GM21515 (cell line): ENCODE measurements around the gene TESPA1.

Experiments used
- ATAC-seq: cut with Tn5 transposase; IDR thresholded peaks from one replicate; pipeline ENCODE4 v1.9.1; 2021; ENCODE audit not compliant: unreplicated experiment

TESPA1 gene, protein sequence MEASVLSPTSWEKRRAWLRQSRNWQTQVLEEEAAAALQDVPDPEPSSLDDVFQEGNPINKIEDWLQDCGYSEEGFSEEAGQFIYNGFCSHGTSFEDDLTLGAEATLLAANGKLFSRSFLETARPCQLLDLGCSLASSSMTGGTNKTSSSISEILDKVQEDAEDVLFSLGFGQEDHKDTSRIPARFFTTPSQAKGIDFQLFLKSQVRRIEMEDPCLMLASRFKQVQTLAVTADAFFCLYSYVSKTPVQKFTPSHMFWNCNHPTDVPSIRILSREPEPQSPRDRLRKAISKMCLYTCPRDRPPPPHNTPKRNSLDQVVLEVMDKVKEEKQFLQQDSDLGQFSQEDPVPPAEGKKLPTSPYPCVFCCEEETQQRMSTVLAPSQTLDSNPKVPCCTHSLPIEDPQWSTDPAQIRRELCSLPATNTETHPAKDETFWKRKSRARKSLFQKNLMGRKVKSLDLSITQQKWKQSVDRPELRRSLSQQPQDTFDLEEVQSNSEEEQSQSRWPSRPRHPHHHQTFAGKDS

DNA sequence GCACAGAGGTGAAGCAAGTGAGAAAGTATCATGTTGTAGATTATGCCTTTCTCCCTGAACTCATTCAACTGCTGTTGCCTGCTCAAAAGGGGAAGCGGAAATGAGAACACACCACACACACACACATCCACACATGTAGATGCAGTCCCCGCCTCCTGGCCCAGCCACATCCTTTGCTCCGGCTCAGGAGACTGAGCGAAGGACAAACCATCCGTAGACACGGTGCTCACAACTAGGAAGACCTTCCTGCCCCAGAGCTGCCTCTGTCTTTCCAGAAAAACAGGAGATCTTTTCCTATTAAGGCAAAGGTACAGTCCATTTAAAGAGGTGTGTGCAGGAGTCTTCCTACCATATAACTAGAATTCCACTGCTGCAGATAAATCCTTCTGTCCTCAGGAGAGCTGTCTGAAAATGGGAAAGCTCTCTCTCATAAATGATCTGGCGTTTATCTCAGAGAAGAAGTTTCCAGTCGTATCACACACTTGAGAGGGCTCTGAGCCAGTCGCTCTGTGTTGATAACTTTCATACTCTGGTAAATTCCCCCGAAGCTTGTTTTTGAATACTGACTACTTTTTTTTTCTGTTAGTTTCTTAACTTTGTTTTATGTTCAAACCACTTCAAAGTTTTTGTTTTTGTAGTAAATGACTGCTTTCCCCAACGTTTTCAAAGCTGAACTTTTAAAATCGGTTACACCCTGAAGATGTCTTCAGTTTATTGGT lies at the start of gene TESPA1:
Gene TESPA1, minus strand, starts transcription at position 105 of the 719 bp plus-strand sequence. CDS start 10,200 bp downstream, outside the sequence.
- ATAC-seq, result peak; percentile 96

DNA sequence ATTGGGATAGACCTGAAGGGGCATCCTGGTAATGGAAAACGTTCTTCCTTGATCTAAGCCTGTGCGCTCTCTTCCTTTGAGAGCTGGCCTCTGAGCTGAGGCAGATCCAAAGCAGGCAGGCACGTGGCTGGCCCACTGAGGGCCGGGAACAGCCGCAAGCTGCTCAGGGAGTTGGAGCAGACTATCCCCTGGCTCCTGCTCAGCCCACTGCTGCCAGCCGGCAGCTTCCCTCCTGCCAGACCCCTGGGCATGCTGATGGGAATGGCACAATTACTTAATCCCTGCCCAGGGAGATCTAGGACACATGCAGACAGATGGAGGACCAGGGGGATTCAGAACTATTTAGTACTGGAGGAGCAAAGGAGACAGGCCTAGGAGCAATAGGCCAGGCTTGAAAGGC lies 49.7 kb upstream of the TESPA1 start:
- no peak for ATAC-seq

DNA sequence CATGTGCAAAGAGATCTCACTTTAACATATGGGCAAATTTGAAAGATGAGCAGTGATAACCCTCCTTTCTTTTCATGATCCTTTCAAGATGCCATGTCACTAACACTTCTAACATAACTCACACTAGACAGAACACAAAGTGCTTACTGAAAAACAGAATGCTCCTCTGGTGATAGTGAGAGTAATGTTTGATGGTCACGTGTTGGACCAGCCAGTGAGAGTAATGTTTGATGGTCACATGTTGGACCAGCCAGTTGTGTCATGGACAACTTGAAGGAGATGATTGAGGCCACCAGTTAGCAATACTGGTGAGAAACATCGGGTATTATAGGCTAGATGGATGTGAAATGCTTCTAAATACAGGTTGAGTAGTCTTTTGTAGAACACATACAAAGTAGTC lies 40.9 kb upstream of the TESPA1 start:
- ATAC-seq, result no peak

DNA sequence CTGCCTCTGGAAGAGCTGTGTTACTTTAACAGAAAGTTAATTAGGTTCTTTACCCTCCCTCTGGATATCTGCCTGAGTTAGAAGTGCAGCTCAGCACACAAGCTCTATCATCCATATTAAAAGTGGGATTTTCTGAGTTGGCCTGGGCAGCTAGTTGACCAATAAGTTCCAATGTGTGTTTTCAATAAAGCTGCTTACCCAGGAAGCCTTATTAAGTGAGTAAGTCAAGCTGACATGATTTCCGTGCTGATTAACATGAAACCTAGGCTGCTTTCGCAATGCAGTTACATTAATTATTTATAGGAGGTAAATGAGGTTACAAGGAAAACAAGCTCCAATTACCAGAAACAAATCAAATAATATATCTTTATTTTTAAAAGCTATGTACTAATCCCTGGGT lies 40.0 kb upstream of the TESPA1 start:
- no peak for ATAC-seq

DNA sequence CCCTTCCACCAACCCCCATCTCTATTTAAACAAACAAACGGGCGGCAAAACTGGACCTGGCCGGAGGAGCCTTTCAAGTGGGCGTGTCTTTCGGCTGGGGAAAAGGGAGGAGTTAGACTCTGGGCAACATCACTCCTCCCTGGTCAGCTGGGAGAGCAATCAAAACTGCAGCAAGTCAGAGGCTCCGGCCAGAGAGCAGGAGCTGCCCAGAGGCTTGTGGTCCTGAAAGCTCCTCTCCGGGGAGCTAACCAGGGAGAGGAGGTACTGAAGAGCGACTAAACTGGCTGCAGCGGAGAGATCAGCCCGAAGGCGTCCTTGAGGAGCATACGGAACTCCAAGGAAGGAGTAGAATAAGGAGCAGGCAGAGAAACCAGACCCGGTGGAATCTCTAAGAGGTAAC lies 35.2 kb upstream of the TESPA1 start, which contains the start of gene NEUROD4:
Gene NEUROD4, plus strand, starts transcription at position 191 of the 400 bp plus-strand sequence. CDS start 6,466 bp downstream, outside the sequence.
- no peak for ATAC-seq

DNA sequence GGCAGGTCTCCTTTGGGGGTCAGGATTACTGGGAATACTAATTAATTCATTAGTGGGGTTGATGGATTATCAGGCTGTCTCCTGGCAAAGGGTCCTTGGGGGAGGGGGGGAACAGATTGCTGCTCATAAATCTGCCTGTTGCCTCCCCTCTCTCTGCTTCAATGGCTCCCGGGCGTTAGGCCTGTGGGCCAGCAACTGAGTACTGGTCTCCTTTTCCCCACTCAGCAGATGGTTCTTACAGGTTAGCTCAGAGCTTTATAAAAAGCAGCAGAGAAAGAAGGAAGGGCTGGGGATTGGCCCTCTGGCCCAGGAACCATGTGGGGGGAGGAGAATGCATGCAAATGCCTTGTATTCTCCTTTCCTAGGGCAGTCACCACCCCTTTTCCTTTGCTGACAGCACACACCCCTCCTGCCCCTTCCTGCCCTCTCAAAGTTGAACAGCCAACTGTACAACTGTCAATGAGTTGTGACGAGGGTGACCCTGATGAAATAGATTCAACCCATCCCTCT lies 32.9 kb upstream of the TESPA1 start:
- ATAC-seq, result no peak

DNA sequence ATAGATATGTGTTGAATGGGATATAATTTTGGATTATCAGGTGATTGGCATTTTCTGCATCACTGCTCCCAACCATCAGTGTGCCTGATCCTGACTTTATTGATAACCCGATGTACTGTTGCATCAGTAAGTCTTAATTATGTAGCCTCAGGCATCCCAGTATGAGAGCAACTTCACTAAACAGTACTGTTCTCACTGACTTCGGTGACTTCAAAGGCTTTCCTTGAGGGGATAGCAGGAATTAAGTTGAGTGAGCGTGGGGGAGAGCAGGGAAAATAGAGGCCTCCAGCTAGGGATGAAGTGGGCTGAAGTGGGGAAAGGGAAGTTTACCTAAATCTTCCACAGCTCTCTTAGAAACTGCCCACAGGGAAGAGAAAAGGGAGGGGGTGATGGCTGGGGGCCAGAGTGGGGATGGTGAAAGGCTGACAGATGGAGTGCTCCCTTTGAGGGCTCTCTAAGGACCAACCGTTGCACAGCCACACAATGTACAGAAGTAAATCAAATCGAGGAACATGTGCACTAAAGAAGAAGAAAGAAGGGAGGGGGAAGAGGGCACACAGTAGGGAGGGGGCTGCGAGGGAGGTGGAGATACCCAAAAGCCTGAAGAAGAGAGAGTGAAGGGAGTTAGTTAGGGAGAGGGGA lies 24.5 kb upstream of the TESPA1 start:
- ATAC-seq, result no peak

DNA sequence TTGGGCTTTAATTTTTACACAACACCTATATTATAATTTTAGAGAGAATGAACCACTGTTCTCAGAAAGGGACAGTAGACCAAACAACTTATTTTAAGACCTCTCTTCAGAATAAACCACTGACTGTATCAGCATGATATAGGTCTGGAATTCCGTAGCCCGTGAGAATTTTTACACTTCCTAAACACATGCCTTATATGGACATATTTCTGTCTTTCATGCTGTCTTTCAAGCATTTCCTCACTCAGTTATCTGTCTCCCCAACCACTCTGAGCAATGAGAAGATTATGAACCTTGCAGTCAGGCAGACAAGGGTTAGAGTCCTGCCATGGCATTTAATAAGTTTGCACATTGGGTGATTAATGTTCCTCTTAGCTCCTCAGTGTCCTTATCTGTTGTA lies 17.8 kb upstream of the TESPA1 start:
- ATAC-seq, result no peak

DNA sequence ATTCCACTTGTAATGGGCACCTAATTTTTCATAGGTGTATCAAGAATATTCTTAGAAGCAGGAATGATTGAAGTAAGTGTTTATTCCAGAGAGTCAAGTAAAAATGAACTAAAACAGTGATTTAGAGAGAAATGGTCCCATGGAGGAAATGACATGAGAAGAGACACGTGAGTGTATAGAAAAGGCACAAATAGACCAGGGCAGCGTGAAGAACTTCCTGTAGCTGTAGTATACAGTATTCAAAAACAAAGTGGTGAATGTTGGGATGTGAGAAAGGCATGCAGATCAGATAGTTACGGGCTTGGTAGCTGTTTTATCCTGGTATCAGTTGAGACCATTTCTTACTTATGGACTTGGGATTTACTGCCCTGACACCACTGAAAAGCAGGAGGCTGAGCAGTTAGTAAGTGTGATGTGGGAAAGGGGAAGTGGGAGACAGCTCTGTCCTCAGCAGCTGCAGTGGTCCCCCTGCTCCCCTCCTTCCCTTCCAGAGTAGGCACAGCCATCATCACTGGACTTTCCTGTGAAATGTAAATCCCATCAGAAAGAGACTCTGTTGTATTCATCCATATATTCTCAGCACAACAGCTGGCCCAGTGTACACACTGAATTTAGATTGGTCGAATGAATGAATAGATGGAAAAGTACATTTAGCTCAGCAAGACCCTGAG lies 16.8 kb upstream of the TESPA1 start:
- no peak for ATAC-seq

DNA sequence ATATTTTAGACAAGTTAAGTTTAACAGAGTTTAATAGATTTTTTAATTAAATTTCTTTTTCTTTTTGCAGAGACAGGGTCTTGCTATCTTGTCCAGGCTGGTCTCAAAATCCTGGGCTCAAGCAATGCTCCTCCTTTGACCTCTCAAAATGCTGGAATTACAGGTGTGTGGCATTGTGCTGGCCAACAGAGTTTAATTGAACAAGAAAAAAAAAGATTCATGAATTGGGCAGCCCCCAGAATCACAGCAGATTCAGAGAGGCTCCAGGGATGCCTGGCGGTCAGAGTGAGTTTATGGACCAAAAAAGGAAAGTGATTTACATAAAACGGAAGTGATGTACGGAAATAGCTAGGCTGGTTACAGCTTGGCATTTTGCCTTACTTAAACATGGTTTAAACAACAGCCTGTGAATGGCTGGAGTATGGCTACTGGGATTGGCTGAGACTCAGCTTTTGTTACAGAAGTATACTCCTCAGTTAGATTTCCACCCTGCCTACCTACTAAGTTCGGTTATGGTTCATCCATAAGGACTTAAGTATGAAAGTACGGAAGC lies 14.5 kb upstream of the TESPA1 start:
- ATAC-seq, result no peak

DNA sequence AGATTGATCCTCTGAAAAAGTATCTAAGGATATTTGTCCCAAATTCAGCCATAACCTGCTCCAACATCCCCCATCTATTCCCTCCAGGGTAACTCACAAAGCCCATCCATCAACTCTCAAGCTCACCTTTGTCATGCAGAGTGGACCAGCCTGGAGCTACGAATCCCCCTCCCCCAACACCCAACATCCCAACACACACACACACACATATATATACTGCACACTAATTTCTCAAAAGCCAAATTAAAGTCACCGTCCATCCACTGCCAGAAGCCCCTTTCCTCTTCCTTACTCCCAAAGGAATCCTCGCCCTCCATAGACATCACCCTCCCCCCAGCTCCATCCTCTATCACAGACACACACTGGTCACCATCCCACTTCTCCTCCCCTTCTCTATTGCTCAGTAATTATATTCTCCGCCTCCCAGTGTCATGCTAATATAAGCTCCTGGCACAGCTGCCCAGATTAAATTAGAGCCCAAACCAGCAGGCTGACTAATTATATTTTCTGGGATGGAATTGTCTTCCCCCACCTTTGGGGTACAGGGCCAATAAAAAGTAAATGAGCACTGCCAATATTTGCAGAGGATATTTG lies 13.5 kb upstream of the TESPA1 start:
- ATAC-seq, result no peak

DNA sequence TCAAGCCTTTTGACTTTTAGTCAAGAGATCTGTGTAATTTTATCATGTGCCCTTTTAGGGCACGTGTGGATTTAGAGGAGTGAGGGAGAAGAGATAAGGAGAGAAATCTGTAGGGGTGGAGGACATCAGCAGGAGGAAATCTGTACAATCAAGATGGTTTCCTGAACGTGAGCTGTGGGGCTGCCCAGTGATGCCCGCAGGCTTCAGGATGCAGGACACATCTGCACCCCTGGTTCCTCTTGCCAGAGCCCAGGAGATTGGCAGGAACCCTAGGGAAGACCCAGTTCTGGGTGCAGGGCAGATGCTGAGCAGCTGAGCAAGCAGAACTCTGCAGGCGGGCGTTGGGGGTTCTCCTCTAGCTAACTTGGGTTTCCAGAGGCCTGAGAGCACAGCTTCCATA lies 11.6 kb upstream of the TESPA1 start:
- ATAC-seq, result no peak

DNA sequence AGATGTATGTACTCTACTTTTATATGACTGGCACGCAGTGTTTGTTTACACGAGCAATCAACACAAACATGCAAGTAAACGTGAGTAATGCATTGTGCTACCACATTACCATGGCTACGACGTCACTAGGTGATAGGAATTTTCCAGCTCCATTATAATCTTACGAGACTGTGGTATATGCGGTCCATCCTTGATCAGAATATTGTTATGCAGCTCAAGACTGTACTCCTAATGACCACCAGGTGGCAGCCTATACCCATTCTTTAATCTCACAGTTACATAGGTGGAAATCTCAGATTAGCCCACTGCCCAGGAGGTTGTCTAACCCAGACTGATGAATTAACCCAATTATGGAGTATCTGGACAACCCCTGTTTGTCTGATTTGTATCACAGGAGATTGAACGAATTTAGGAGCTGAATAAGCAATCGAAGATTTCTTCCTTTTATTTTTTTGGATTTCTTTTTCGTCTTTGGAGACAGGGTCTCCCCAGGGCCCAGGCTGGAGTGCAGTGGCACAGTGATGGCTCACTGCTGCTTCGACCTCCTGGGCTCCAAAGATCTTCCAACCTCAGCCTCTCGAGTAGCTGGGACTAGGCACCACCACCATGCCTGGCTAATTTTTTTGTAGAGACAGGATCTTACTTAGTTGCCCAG lies 8.7 kb upstream of the TESPA1 start:
- ATAC-seq, result peak; percentile 53

DNA sequence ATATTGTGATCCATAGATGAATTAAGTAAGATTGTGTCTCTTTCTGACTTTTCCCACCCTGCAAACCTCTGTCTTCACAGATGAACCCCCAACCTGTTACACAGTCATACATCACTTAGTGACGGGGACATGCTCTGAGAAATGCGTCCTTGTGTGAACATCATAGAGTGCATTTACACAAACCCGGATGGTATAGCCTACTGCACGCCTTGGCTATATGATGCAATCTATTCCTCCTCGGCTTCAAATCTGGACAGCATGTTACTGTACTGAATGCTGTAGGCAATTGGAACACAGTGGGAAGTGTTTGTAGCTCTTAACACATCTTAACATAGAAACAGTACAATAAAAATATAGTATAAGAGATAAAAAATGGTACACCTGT lies 7.4 kb upstream of the TESPA1 start:
- peak; percentile 36 for ATAC-seq

DNA sequence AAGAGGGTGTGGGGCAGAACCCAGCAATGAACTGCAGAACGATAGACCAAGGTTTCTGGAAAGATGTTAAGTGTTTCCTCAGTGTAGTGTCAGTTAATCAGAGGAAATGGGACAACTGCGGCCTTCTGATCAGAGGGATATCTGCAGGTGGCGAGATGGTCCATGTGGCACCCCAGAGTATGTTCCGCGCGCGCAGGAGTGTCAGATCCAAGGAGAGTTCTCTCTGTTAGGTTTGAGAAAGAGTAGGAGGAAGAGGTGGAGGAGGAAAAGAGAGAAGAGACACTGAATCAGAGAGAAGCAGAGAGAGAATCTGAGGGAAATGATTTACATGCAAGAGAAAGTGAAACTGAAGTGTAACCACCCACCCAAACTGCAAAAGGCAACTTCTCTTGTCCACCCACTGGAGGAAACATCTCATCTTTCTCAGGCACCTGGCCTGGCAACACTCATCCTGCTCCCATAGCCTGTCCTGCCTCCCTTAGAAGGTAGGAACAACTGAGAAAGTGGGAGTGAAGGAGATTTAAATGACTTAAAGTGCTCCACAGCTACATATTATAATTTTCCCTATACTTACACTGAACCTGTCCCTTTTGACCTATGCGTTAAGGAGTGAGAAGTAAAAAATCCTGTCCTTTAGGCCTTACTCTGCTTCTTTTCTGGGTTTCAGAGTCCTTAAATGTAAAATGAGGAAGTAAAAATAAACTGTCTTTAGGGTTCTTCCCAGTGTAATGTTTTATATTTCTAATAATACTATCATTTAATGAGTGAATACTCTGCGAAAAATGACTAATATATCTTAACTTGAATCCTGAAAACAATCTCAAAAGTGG lies 6.8 kb upstream of the TESPA1 start:
- peak; percentile 69 for ATAC-seq

DNA sequence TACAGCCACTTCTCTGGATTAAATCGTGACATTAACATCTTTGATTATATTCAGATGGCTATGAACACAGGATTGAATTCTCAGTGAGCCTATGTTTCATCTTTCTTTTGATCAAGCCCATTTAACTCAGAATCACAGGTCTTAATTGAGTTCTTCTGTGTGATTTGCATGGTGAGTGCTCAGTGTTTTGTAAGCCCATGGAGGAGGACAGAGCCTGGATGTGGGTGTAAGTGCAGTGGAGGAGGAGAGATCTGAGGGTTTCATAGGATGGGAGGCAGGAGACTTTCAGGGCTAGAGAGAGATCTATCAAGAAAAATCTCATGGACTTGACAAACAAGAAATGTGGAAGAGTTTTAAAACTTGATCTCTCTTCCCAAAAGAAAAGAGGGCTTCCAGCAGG lies 5.3 kb upstream of the TESPA1 start:
- ATAC-seq, result no peak

DNA sequence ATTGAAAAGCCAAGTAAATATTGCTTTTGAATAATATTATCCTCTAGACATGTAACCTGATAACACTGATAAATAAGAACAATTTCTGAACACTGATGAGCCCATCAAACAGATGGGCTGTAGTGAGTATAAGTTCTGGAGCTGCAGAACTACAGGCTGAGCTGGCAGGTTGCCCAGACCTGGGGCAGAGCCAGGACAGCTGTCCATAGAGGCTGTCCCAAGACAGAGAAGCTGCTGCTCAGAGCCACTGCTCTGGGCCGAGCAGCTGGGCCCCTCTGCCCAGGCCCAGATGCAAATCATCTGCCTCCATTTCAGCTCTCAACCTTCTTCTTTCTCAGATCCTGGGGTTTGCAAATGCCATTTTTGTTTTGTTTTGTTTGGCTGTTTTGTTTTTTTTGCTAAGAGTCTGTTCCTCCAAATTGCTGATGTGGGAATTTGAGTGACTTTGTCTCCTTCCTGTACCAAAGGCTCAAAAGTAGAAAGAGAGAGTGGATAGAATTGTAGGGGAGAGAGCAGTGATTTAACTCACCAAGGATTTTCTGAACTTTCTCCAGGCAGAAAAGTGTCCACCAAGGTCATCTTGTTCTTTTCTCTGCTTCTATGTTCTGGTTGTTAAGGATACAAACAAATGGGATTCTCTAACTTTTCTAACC lies 4.0 kb upstream of the TESPA1 start:
- no peak for ATAC-seq

DNA sequence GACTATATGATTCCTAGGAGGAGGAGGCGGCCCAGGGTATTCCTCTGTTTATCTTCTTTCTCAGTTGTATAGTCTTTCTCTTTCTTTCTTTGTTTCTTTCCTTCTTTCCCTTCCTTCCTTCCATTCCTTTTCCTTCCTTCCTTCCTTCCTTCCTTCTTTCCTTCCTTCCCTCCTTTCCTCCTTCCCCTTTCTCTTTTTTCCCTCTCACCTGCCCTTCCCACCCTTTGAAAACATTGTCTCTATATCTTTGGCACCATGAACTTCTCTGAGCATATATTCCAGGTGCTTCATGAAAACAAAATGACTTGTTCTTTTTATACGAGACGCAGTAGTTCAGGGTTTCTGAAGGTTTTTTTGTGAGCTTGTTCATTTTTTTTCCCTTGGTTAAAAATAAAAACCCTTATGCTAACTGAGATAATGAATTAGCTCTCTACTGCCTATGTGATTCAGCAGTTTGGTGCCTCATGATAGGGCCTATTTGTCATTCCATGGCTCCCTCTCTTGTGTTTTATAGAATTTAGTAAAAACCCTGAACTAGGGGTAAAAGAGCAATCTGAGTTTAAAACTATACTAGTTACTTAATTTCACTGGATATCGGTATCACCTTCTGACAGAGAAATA lies 3.2 kb upstream of the TESPA1 start:
- ATAC-seq, result no peak
